ENCODE results near the gene SH2D6.

DNA sequence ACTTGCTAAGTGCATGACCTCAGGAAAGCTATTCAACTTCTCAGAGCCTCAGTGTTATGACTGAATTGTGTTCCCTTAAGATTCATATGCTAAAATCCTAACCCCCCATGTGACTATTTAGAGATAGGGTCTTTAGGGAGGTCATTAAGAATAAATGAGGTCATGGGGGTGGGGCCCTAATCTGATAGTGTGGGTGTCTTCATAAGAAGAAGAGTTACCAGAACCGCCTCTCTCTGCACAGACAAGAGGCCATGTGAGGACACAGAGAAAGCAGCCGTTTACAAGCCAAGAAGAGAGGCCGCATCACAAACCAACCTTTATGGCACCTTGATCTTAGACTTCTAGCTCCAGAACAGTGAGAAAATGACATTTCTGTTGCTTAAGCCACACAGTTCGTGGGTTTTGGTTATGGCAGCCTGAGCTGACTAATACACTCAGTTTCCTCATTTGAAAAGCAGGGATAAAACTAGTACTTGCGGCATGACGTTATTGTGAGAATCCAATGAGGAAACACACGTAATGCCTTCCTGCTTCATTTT, 9.9 kb downstream of the SH2D6 start:
- TF ChIP-seq EZH2 (IDR thresholded peaks at IDR 0.05) (no peak), POLR2AphosphoS5 (IDR thresholded peaks at IDR 0.05; ENCODE audit: borderline replicate concordance, low read depth, low read length) (no peak)
